PFSK-1 (cell line): ENCODE measurements around the gene AFF2.

ENCODE experiments used
- FOXP2 ChIP-seq: optimal IDR thresholded peaks from 2 replicates; pipeline ENCODE3; 2011; ENCODE audit warnings: borderline replicate concordance, control low read depth, inconsistent platforms; ENCODE audit not compliant: insufficient read depth; ENCODE audit errors: extremely low read length, extremely low read depth
- POLR2AphosphoS5 ChIP-seq: IDR thresholded peaks from 2 replicates; pipeline ENCODE4 v1.6.1; 2012; ENCODE audit warnings: low read depth, mild to moderate bottlenecking, control low read depth, low read length, moderate library complexity
- SIN3A ChIP-seq: IDR thresholded peaks from 2 replicates; pipeline ENCODE4 v1.6.1; 2012; ENCODE audit warnings: mild to moderate bottlenecking, low read length, moderate library complexity, borderline replicate concordance; ENCODE audit not compliant: insufficient read depth
- TAF1 ChIP-seq: IDR thresholded peaks from 2 replicates; pipeline ENCODE4 v1.6.1; 2012; ENCODE audit warnings: low read length, control low read depth, borderline replicate concordance; ENCODE audit not compliant: insufficient read depth
- TF ChIP-seq, protein P1 (sequence below), 2 experiments: IDR thresholded peaks; 2 replicates each; pipeline versions ENCODE4 v1.6.1 to v1.8.0; 2011 to 2012; ENCODE audit warnings: low read depth in 2 of 2, low read length in 2 of 2, control low read depth in 1 of 2, inconsistent platforms in 1 of 2, mild to moderate bottlenecking in 1 of 2, moderate library complexity in 1 of 2; ENCODE audit not compliant: insufficient read depth in 1 of 2

AFF2 gene

DNA sequence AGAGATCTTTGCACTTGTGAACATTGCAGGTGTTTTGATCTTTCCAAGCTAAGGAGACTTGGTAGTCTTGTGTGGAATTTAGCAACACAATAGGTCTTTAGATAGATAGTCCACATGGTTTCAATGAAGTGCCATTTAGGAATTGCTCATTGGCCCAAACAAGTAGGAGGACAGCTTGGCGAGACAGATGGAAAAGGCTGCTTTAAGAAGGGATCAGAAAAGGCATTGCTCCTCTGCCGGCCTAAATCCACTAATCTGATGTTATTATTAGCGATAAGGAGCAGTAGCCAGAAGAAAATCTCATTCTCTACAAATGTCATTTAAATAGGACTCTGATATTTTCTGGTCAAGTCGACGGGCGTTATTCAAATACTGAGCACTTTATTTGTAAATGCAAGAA lies 99.7 kb downstream of the AFF2 start:
- TF ChIP-seq, protein P1, sequence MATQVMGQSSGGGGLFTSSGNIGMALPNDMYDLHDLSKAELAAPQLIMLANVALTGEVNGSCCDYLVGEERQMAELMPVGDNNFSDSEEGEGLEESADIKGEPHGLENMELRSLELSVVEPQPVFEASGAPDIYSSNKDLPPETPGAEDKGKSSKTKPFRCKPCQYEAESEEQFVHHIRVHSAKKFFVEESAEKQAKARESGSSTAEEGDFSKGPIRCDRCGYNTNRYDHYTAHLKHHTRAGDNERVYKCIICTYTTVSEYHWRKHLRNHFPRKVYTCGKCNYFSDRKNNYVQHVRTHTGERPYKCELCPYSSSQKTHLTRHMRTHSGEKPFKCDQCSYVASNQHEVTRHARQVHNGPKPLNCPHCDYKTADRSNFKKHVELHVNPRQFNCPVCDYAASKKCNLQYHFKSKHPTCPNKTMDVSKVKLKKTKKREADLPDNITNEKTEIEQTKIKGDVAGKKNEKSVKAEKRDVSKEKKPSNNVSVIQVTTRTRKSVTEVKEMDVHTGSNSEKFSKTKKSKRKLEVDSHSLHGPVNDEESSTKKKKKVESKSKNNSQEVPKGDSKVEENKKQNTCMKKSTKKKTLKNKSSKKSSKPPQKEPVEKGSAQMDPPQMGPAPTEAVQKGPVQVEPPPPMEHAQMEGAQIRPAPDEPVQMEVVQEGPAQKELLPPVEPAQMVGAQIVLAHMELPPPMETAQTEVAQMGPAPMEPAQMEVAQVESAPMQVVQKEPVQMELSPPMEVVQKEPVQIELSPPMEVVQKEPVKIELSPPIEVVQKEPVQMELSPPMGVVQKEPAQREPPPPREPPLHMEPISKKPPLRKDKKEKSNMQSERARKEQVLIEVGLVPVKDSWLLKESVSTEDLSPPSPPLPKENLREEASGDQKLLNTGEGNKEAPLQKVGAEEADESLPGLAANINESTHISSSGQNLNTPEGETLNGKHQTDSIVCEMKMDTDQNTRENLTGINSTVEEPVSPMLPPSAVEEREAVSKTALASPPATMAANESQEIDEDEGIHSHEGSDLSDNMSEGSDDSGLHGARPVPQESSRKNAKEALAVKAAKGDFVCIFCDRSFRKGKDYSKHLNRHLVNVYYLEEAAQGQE (IDR thresholded peaks at IDR 0.05; ENCODE audit: insufficient read depth in 1 of 2, low read depth in 2 of 2, low read length in 2 of 2), result no peak
- TF ChIP-seq FOXP2 (no peak), SIN3A (no peak), TAF1 (no peak), POLR2AphosphoS5 (no peak)

DNA sequence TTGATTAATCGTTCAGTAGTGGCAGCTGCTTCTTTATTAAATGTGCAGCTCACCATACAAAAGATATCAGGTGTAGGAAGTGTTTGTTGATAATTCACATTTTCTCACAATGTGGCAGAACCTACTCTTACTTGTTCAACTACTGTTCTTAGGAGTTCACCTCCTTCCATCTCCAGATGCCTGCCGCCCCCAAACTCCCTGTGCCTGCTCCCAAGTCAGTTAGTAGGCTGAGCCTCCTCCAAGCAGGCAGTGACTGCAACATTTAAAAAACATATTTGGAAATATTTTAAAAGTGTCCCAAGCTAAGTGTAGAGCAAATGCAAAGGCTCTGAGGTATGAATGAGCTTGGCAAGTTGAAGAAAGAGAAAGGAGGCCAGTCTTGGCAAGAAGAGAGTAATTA lies 100.2 kb downstream of the AFF2 start:
- TF ChIP-seq POLR2AphosphoS5 (no peak), SIN3A (no peak), FOXP2 (no peak), TAF1 (no peak)
- TF ChIP-seq, protein P1 (IDR thresholded peaks at IDR 0.05; ENCODE audit: insufficient read depth in 1 of 2, low read depth in 2 of 2, low read length in 2 of 2), result no peak

DNA sequence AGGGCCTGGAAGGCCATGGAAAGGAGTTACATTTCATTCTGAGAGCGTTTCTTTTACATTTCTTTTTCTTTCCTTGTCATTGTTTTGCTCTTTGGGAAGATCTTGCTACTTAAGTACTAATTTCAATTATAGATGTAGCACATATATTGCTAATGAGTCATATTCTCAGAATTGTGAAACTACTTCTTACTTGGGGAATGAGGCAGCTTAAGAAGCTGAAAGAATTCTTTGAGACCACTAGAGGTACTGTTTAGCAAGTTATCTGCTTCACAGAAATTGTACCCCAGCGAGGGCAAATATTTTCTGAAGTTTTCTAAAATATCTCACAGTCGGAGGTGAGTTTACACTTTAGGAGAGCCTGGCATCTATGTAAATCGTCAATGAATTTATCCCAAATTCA lies 100.6 kb downstream of the AFF2 start:
- TF ChIP-seq TAF1, result no peak

DNA sequence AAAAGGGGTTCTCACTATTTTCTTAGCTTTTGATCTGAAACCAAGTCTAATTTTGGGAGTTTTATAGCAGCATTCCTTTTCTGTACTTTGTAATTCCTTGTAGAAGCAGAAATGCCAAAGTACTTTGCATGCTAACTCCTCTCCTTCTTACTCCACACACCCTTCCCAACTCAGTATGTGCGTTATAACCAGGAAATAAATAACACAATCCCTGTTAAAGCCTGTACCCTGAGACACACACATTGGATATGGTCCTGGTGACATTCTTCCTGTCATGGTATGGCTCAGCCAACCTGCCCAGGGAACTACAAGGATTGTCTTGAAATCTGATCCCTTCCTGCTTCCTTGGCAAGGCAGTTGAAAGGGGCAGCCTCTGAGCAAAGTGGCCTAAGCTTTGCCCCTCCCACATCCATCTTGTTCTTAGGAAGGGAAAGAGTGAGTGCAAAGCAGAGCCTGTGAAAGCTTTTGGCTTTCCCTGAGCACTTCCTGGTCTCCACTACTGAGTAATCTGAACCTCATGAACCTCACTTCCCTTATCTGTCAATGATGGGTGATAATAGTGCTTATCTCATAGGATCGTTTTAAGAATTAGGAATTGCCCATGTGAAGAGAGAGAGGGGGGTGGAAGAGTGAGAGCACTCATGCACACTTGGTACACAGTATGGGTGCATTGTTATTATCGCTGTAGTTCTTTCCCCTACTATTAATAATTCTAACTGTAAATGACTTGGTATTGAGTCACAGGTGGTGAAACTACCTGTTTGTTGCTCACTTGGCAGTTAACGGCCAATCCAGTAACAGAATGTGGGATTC lies 109.3 kb downstream of the AFF2 start:
- TF ChIP-seq FOXP2, result no peak
- no peak for TF ChIP-seq TAF1
- TF ChIP-seq POLR2AphosphoS5, result no peak
- TF ChIP-seq, protein P1 (IDR thresholded peaks at IDR 0.05; ENCODE audit: insufficient read depth in 1 of 2, low read depth in 2 of 2, low read length in 2 of 2), result no peak
- TF ChIP-seq SIN3A, result no peak

DNA sequence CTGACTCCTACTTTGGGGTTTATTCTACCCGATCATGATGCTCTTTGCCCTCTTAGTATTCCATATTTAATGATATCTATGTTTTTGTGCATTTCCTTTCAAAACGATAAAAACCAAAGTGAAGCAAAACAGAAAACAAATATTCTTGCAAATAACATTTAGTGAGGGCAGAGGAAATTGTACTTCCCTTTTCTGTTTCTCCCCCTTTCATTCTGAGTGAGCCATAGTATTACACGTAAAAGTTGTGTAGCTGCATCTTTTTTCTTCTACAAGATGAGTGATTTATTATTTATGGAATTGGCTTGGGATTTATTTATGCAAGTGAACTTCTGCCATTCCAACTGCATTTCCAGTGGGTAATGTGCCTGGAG lies 109.9 kb downstream of the AFF2 start:
- TF ChIP-seq FOXP2 (no peak), POLR2AphosphoS5 (no peak), SIN3A (no peak), TAF1 (no peak)
- TF ChIP-seq, protein P1 (IDR thresholded peaks at IDR 0.05; ENCODE audit: insufficient read depth in 1 of 2, low read depth in 2 of 2, low read length in 2 of 2), result no peak
